ENCODE measurements around the gene MTX2. TPM values are rescaled to one million over a fixed set of nuclear protein-coding genes. Genes with fewer than 3 reads are reported as not detected.

Gene MTX2
- total and polyA plus RNA-seq, 2 experiments from 2014 or later, result 47.9 to 61.8 TPM

DNA sequence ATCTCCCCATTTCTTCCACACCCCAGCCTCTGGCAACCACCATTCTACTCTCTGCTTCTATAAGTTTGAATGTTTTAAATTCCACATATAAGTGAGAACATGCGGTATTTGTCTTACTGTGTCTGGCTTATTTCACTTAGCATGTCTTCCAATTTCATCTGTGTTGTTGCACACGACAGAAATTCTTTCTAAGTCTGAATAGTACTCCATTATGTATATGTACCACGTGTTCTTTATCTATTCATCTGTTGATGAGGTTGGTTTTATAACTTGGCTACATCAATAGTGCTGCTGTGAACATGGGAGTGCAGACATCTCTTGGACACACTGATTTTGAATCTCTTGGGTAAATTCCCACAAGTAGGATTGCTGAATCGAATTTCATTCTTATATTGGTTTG, 31.8 kb upstream of the MTX2 start:
- Histone ChIP-seq H3K27me3 (replicated peaks; ENCODE audit: insufficient read depth) (no peaks in the 10 kb centered on the region), H3F3A (ENCODE audit: insufficient read depth) (no peaks in the 10 kb centered on the region), H3K27ac (no peak overlapping the region), H3K4me1 (ENCODE audit: insufficient read depth) (no peaks in the 10 kb centered on the region), H3K9me2 (ENCODE audit: insufficient read depth) (no peaks in the 10 kb centered on the region), H3K79me2 (ENCODE audit: insufficient read depth) (no peaks in the 10 kb centered on the region), H3K9ac (no peak overlapping the region), H3K36me3 (ENCODE audit: low read depth) (no peaks in the 10 kb centered on the region), H3K9me3 (ENCODE audit: low read depth) (no peaks in the 10 kb centered on the region), H3K4me2 (ENCODE audit: unreplicated experiment) (no peak overlapping the region), H4K20me1 (ENCODE audit: insufficient read depth) (no peaks in the 10 kb centered on the region), H2AFZ (no peak overlapping the region), H3K4me3 (no peak overlapping the region)
- no peak for TF ChIP-seq EZH2 (IDR thresholded peaks at IDR 0.05; ENCODE audit: insufficient read depth, poor library complexity, severe bottlenecking)
- no peak for TF ChIP-seq EZH2phosphoT487 (IDR thresholded peaks at IDR 0.05; ENCODE audit: insufficient read depth, low read depth)
- no peak for DNase-seq
- in situ Hi-C loops (cut with MboI), result no loop called here
- 18% methylated on average over 4 of the region's 4 CpGs for WGBS, 2 experiments (ENCODE audit: low coverage in 1 of 2, low lambda C conversion rate in 2 of 2, missing lambda C conversion rate in 2 of 2)

DNA sequence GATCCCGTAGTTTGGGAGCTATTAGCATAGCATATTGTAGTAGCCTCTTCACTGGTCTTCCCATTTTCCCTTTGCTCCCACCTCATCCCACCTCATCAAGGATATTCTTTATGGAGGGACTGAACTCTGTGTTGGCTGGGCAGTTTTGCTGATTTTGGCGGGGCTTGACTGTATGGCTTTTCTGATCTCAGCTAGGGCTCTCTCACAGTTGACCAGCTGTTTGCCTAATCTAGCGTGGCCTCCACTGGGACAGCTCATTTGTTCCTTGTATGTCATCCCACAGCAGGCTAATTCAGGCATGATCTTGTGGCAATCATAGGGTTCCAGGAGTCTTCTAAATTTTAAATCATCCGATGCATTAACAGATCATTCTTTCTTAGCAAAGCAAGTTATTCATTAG, 30.2 kb upstream of the MTX2 start:
- TF ChIP-seq EZH2 (IDR thresholded peaks at IDR 0.05; ENCODE audit: insufficient read depth, poor library complexity, severe bottlenecking) (no peak), EZH2phosphoT487 (IDR thresholded peaks at IDR 0.05; ENCODE audit: insufficient read depth, low read depth) (no peak)
- Histone ChIP-seq H3K4me2 (ENCODE audit: unreplicated experiment) (no peak overlapping the region), H3K4me3 (no peak overlapping the region), H4K20me1 (ENCODE audit: insufficient read depth) (no peaks in the 10 kb centered on the region), H3K4me1 (ENCODE audit: insufficient read depth) (no peaks in the 10 kb centered on the region), H2AFZ (no peak overlapping the region), H3K27ac (no peak overlapping the region), H3F3A (ENCODE audit: insufficient read depth) (no peaks in the 10 kb centered on the region), H3K36me3 (ENCODE audit: low read depth) (no peaks in the 10 kb centered on the region), H3K9me2 (ENCODE audit: insufficient read depth) (no peaks in the 10 kb centered on the region), H3K27me3 (replicated peaks; ENCODE audit: insufficient read depth) (no peaks in the 10 kb centered on the region), H3K9ac (no peak overlapping the region), H3K79me2 (ENCODE audit: insufficient read depth) (no peaks in the 10 kb centered on the region), H3K9me3 (ENCODE audit: low read depth) (no peaks in the 10 kb centered on the region)
- in situ Hi-C loops (cut with MboI), result no loop called here
- DNase-seq, result no peak
- WGBS, 2 experiments (ENCODE audit: low coverage in 1 of 2, low lambda C conversion rate in 2 of 2, missing lambda C conversion rate in 2 of 2), result 84% methylated on average over 4 of the region's 4 CpGs

DNA sequence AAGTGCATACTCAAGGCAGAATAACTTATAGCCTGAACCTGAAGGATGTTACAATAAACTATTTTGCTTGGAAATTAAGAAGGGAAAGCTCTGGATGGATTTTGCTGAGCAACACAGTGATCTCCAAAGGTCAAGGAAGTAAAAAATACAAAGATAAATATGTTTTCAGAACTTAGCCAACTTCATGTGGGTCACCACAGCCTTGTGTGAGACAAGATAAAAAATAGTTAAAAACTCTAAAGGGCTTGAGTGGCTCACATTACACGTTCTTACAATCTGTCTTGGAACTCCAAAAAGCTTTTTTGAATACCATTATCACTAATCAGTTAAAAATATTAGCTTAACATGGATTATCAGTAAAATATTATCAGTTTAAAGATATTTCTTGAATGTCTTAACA, 28.9 kb upstream of the MTX2 start:
- DNase-seq, result no peak
- Histone ChIP-seq H3K4me2 (ENCODE audit: unreplicated experiment) (no peak overlapping the region), H3K27me3 (replicated peaks; ENCODE audit: insufficient read depth) (no peaks in the 10 kb centered on the region)

DNA sequence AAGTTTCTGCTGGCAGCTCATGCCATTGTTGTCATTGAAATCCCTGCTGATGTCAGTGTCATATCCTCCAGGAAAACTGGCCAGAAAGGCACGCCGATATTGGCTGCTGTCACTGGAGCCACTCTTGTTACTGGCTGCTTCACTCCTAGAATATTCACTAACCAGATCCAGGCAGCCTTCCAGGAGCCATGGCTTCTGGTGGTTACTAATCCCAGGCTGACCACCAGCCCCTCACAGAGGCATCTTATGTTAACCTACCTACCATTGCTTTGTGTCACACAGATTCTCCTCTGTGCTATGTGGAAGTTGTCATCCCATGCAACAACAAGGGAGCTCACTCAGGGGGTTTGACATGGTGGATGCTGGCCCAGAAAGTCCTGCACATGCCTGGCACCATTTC, 27.0 kb upstream of the MTX2 start:
- Histone ChIP-seq H4K20me1 (ENCODE audit: insufficient read depth) (no peaks in the 10 kb centered on the region), H3K4me2 (ENCODE audit: unreplicated experiment) (no peak overlapping the region), H3K4me3 (no peak overlapping the region), H3K9me3 (ENCODE audit: low read depth) (no peaks in the 10 kb centered on the region), H3F3A (ENCODE audit: insufficient read depth) (no peaks in the 10 kb centered on the region), H3K36me3 (ENCODE audit: low read depth) (no peaks in the 10 kb centered on the region), H3K79me2 (ENCODE audit: insufficient read depth) (no peaks in the 10 kb centered on the region), H3K27me3 (replicated peaks; ENCODE audit: insufficient read depth) (no peaks in the 10 kb centered on the region), H2AFZ (peak overlapping the region; percentile 28; the same call in 1 of the 2 replicates), H3K4me1 (ENCODE audit: insufficient read depth) (no peaks in the 10 kb centered on the region), H3K27ac (no peak overlapping the region), H3K9me2 (ENCODE audit: insufficient read depth) (no peaks in the 10 kb centered on the region), H3K9ac (no peak overlapping the region)
- in situ Hi-C loops (cut with MboI), result no loop called here
- TF ChIP-seq EZH2phosphoT487 (IDR thresholded peaks at IDR 0.05; ENCODE audit: insufficient read depth, low read depth) (no peak), EZH2 (IDR thresholded peaks at IDR 0.05; ENCODE audit: insufficient read depth, poor library complexity, severe bottlenecking) (no peak)
- DNase-seq, result peak; percentile 50
- 3 to 9% methylated on average over 2 of the region's 2 CpGs for WGBS, 2 experiments (ENCODE audit: low coverage in 1 of 2, low lambda C conversion rate in 2 of 2, missing lambda C conversion rate in 2 of 2)

More for the DNA sequence above, 28.9 kb upstream of the MTX2 start:
- Histone ChIP-seq H3K36me3 (ENCODE audit: low read depth) (no peaks in the 10 kb centered on the region), H3K9ac (no peak overlapping the region), H3F3A (ENCODE audit: insufficient read depth) (no peaks in the 10 kb centered on the region), H3K9me3 (ENCODE audit: low read depth) (no peaks in the 10 kb centered on the region), H3K4me3 (no peak overlapping the region), H3K27ac (no peak overlapping the region), H3K4me1 (ENCODE audit: insufficient read depth) (no peaks in the 10 kb centered on the region), H2AFZ (no peak overlapping the region), H4K20me1 (ENCODE audit: insufficient read depth) (no peaks in the 10 kb centered on the region), H3K9me2 (ENCODE audit: insufficient read depth) (no peaks in the 10 kb centered on the region), H3K79me2 (ENCODE audit: insufficient read depth) (no peaks in the 10 kb centered on the region)
- in situ Hi-C loops (cut with MboI), result no loop called here
- TF ChIP-seq EZH2phosphoT487 (IDR thresholded peaks at IDR 0.05; ENCODE audit: insufficient read depth, low read depth) (no peak), EZH2 (IDR thresholded peaks at IDR 0.05; ENCODE audit: insufficient read depth, poor library complexity, severe bottlenecking) (no peak)
- WGBS, 2 experiments (ENCODE audit: low coverage in 1 of 2, low lambda C conversion rate in 2 of 2, missing lambda C conversion rate in 2 of 2), result 36 to 43% methylated on average over 1 of the region's 1 CpG

DNA sequence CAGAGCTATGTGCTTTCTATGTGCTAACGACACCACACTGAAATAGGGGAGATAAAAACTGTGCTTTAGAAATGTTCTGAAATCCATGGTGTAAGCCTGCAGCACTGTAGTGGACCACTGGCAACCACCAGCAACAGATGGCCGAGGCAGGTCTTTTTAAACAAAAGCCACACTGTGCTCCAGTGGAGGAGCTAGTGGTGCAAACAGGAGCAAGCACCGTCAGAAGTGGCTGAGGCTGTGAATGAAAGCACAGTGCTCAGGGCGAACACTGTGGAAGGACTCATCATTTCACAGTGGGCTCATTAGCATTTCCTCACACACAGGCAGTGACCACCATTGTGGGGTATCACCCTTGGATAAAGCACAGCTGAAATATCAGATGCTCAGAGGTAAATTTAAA, 22.9 kb upstream of the MTX2 start:
- Histone ChIP-seq H3K9me3 (ENCODE audit: low read depth) (no peaks in the 10 kb centered on the region), H3K9me2 (ENCODE audit: insufficient read depth) (no peaks in the 10 kb centered on the region), H3K4me3 (no peak overlapping the region), H3K79me2 (ENCODE audit: insufficient read depth) (no peaks in the 10 kb centered on the region), H2AFZ (no peak overlapping the region), H3K4me1 (ENCODE audit: insufficient read depth) (no peaks in the 10 kb centered on the region), H4K20me1 (ENCODE audit: insufficient read depth) (no peaks in the 10 kb centered on the region), H3K27me3 (replicated peaks; ENCODE audit: insufficient read depth) (no peaks in the 10 kb centered on the region), H3K36me3 (ENCODE audit: low read depth) (no peaks in the 10 kb centered on the region), H3K9ac (no peak overlapping the region), H3K4me2 (ENCODE audit: unreplicated experiment) (no peak overlapping the region), H3K27ac (no peak overlapping the region), H3F3A (ENCODE audit: insufficient read depth) (no peaks in the 10 kb centered on the region)
- WGBS, 2 experiments (ENCODE audit: low coverage in 1 of 2, low lambda C conversion rate in 2 of 2, missing lambda C conversion rate in 2 of 2), result 74 to 80% methylated on average over 4 of the region's 4 CpGs
- TF ChIP-seq EZH2 (IDR thresholded peaks at IDR 0.05; ENCODE audit: insufficient read depth, poor library complexity, severe bottlenecking), result no peak
- no peak for TF ChIP-seq EZH2phosphoT487 (IDR thresholded peaks at IDR 0.05; ENCODE audit: insufficient read depth, low read depth)
- in situ Hi-C loops (cut with MboI), result no loop called here
- no peak for DNase-seq
